ENCODE measurements around the gene N4BP2L1.
A peak's percentile ranks its signal among the peaks of the same experiment; 100 is the strongest.

Gene N4BP2L1

GRCh38 chr13:32426990-32427851, 709 bp downstream of the N4BP2L1 start:
- H3K4me3 ChIP-seq (ENCODE audit: control insufficient read depth, low read depth, low read length), result peak overlapping the region; percentile 58
- no peak for TF ChIP-seq CTCF (conservative IDR thresholded peaks at IDR 0.05; ENCODE audit: control insufficient read depth, insufficient read depth, low read depth, low read length)
- peak; percentile 15 for DNase-seq (ENCODE audit: low read depth)

- no peak for DNase-seq (ENCODE audit: low read depth)
- no peak for TF ChIP-seq CTCF (conservative IDR thresholded peaks at IDR 0.05; ENCODE audit: control insufficient read depth, insufficient read depth, low read depth, low read length)
- H3K4me3 ChIP-seq (ENCODE audit: control insufficient read depth, low read depth, low read length), result peak overlapping the region; percentile 58
Observed at GRCh38 chr13:32426191-32426989, 1.5 kb downstream of the N4BP2L1 start.

- no peak for TF ChIP-seq CTCF (conservative IDR thresholded peaks at IDR 0.05; ENCODE audit: control insufficient read depth, insufficient read depth, low read depth, low read length)
Observed at GRCh38 chr13:32425158-32425557, 2.8 kb downstream of the N4BP2L1 start.

GRCh38 chr13:32423592-32423991, 4.3 kb downstream of the N4BP2L1 start:
- no peak for DNase-seq (ENCODE audit: low read depth)
- H3K4me3 ChIP-seq (ENCODE audit: control insufficient read depth, low read depth, low read length), result no peak overlapping the region

More at GRCh38 chr13:32425158-32425557, 2.8 kb downstream of the N4BP2L1 start:
- H3K4me3 ChIP-seq (ENCODE audit: control insufficient read depth, low read depth, low read length), result no peak overlapping the region
- DNase-seq (ENCODE audit: low read depth), result no peak

GRCh38 chr13:32419862-32420261, 8.1 kb downstream of the N4BP2L1 start:
- no peak overlapping the region for H3K4me3 ChIP-seq (ENCODE audit: control insufficient read depth, low read depth, low read length)
- DNase-seq (ENCODE audit: low read depth), result no peak
- no peak for TF ChIP-seq CTCF (conservative IDR thresholded peaks at IDR 0.05; ENCODE audit: control insufficient read depth, insufficient read depth, low read depth, low read length)

More at GRCh38 chr13:32423592-32423991, 4.3 kb downstream of the N4BP2L1 start:
- no peak for TF ChIP-seq CTCF (conservative IDR thresholded peaks at IDR 0.05; ENCODE audit: control insufficient read depth, insufficient read depth, low read depth, low read length)

GRCh38 chr13:32417995-32418394, 9.9 kb downstream of the N4BP2L1 start:
- no peak for TF ChIP-seq CTCF (conservative IDR thresholded peaks at IDR 0.05; ENCODE audit: control insufficient read depth, insufficient read depth, low read depth, low read length)
- no peak overlapping the region for H3K4me3 ChIP-seq (ENCODE audit: control insufficient read depth, low read depth, low read length)
- DNase-seq (ENCODE audit: low read depth), result no peak

Data from fibroblast of mammary gland (primary cell).